A673 (cell line): Measurements from ENCODE around the gene COMMD10.

ENCODE experiments used
- CTCF ChIP-seq: fragments of 300-800, 200-600 bp; sonication (generic); conservative IDR thresholded peaks from 2 replicates; pipeline ENCODE4 v1.5.1; 2017; ENCODE audit warnings: low read depth, mild to moderate bottlenecking, antibody characterized with exemption, low read length, moderate library complexity, mixed read lengths
- EZH2 ChIP-seq: fragments of 200-600 bp; sonication (generic); IDR thresholded peaks from 2 replicates; pipeline ENCODE4 v1.6.1; 2017; ENCODE audit warnings: borderline replicate concordance, low read depth, mild to moderate bottlenecking, mixed read lengths, antibody characterized with exemption, low read length; ENCODE audit not compliant: poor library complexity, severe bottlenecking

- no peak for TF ChIP-seq CTCF
- TF ChIP-seq EZH2: no peak
These were observed 6.6 kb downstream of the COMMD10 start for GRCh38 chr5:116091416-116091815.
